Heart left ventricle (tissue), 13 donors: ENCODE measurements around the gene NEMP1.

Experiments used
- CTCF ChIP-seq, 12 donors: fragments of 200-600 bp; sonication (generic) in 4 of 12; IDR thresholded peaks; one replicate each; pipeline versions ENCODE4 v1.5.0 to v1.8.0; 2018 to 2022; ENCODE audit warnings: antibody characterized with exemption in 12 of 12, mild to moderate bottlenecking in 5 of 12
- POLR2A ChIP-seq, 2 donors: fragments of 450-650 bp; IDR thresholded peaks; one replicate each; pipeline ENCODE4 v1.6.1; 2017; ENCODE audit warnings: antibody characterized with exemption in 2 of 2, mild to moderate bottlenecking in 2 of 2, moderate library complexity in 2 of 2
- donor health status: ischemic (EF 13 %, LVEDD 7.1; RV severe dilation, severe dysfunction).
- donor health status: DM: no; HTN: yes; CAD: no.
- donor health status: DM: no; HTN: no; CAD: no.
- donor health status: ischemic (EF 25% LVEDD 6.9; RV normal size, moderate dysfunction).
- donor health status: ischemic (EF 25% LVEDD 5.7; RV mildly dilated, moderate dysfunction).
- donor health status: ischemic (EF 35%, LVEDD 5.7; RV mildly dilated, moderate dysfunction).
- donor health status: nonischemic (EF 11% LVEDD 7.7; RV severe dilation, severe dysfunction).
- donor health status: DM: yes; HTN: yes; CAD: no.
- donor health status: PGD.
- donor health status: ischemic (EF 29% LVEDD 5.4; RV normal size, mild dysfunction).
- donor health status: nonischemic (EF 23%, LVEDD 6.1; RV moderate dilation, normal function).

GRCh38 chr12:57042695-57043094 is 35.9 kb downstream of the NEMP1 start:
- TF ChIP-seq POLR2A (IDR thresholded peaks at IDR 0.05) (no peak), CTCF (IDR thresholded peaks at IDR 0.05) (no peak)
